Right hindlimb (tissue), 1 donor: Measurements from ENCODE around the gene KCNH6.

Experiments
- DNase-seq: peaks from one replicate; pipeline ENCODE4 v3.0.0-alpha.2; 2018

KCNH6 gene

DNA sequence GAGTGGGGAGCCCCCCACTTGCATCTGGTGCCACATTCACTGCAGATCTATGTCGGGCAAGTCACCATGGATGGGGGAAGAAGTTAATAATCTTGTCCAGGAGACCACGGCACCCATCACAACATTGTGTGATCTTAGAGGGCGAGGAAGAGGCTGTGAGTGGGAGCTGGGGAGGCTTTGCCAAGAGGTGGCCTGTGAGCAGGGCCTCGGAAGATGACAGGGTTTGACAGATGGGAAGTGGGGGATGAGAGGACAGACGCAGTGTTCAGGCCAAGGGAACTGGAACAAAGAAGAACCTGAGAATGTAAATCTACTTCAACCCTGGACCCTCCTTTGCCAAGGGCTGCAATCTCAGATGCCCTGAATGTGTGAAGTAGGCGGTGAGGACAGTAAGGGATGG is 33.9 kb upstream of the KCNH6 start:
- no peak for DNase-seq

DNA sequence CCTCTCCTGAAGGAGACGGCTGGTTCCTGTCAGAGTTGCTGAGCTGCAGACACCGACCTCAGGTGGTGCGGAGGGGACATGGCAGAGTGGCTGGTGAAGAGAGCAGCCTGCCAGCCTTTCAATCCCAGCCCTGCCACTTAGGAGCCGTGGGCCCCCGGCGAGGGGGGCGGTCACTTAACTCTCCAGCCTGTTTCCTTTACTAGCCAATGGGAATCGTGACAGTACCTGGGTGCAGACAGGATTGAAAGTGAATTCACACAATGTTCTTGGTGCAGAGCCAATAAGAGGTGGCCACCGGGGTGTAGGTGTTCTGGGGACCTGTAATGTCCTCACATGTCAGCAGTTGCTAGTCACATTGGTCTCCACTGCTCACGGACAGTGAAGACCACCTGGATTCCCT is 32.8 kb upstream of the KCNH6 start:
- no peak for DNase-seq

DNA sequence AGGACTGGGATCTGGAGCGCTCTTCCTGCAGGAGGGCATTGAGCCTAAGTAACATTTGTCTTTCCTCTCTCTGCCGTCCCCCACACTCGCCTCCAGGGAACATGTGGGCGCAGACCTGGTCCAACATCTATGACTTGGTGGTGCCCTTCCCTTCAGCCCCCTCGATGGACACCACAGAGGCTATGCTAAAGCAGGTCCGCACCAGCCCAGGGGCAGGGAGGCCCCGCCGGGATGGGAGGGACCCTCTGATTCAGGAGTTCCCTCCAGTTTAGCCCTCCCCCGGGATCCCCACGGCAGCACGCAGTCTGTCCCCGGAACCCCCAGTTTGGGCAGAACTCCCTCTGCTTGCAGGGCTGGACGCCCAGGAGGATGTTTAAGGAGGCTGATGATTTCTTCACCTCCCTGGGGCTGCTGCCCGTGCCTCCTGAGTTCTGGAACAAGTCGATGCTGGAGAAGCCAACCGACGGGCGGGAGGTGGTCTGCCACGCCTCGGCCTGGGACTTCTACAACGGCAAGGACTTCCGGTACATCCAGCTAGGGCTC is 32.2 kb upstream of the KCNH6 start:
- DNase-seq: no peak

DNA sequence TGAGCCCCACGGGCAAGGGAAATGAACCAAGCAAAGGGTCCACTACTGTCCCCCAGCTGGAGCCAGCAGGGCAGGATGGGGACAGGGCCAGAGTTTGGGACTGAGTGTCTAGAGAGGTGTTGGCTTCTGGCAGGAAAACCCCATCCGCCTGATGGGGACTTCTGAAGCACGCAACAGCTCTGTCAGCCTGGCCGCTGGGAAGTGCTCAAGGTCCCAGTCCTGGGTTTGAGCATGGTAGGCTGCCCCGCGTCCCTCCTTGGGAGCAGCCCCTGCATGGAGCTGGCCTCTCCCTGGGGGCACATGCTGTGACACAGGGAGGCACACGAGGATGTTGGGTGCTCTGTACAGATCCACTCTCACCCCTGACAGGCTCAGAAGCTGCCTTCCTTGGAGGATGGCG is 31.7 kb upstream of the KCNH6 start:
- no peak for DNase-seq

DNA sequence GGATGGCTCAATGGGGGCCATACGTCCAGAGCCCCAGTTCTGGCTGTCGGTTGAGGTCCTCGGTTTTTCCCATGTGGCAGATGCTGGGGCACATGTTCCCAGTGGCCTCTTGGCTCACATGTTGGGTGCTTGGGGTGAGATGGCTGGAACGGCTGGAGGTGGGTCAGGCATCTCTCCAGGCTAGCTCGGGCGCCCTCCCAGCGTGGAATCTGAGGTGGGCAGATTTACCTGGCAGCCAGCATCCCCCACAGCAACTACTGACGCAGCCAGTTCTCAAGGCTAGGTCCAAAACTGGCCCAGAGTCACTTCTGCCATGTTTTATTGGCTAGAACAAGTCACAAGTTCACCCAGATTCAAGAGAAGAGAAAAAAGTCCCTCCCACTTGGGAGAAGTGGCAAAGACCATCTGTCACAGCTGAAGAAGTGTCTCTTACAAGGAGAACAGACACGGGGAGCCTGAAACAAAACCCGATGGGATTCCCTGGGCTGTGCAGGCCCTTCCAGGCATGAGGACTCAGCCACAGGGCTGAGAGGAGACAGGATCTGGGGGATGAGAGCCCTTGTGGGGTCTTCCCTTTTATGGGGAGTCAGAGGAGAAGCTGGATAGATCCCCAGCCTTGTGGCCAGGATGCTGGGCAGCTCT is 31.1 kb upstream of the KCNH6 start:
- DNase-seq: no peak

DNA sequence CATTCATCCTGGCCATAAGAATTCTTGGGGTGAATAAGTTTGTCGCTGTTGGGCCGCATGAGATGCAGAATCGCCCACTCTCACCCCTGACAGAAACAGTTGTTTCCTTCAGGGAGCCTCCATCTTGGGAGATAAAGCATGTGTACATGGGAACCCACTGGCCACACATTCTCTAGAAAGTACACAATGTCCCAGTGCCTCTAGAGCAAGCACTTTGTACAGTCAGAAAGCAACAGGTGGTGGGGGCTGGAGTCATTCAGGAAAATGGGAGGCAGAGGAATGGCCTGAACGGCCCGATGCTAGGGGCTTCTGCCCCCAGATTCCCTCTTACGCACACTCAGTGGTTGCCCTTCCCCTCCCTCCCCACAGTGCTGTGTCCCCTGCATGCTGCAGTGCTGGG is 30.2 kb upstream of the KCNH6 start:
- DNase-seq: no peak

DNA sequence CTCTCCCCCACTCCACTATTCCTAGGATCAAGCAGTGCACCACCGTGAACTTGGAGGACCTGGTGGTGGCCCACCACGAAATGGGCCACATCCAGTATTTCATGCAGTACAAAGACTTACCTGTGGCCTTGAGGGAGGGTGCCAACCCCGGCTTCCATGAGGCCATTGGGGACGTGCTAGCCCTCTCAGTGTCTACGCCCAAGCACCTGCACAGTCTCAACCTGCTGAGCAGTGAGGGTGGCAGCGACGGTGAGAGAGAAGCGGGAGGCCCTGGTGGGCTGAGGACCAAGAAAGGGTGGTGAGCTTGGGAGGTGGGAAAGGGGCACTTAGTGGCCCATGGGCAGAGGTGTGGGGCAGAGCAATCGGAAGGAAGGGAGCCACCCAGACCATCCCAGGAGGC is 29.7 kb upstream of the KCNH6 start:
- no peak for DNase-seq

DNA sequence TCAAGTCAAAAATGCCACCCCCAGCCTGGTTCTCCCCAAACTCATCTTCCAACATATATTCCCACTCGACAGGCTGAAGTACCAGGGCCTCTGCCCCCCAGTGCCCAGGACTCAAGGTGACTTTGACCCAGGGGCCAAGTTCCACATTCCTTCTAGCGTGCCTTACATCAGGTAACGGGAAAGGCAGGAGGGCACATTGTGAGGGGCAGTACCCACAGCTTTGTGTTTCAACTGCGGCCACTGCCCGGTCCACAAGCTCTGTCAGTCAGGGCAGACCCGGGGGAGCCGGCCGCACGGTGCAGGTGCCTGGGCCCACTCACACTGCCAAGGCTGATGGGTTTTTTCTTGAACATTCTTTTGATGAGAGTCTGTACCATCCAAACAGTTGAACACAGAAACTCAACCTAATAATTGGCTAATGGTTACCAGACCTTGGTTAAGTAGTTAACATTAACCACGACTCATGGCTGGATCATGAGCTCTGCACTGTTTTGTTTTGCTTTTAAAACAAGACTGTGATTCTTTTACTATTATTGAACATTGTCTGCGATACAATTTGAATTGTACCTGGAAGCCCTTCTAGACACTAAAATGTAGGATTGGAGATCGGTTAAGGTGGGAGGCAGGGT is 28.7 kb upstream of the KCNH6 start:
- no peak for DNase-seq

DNA sequence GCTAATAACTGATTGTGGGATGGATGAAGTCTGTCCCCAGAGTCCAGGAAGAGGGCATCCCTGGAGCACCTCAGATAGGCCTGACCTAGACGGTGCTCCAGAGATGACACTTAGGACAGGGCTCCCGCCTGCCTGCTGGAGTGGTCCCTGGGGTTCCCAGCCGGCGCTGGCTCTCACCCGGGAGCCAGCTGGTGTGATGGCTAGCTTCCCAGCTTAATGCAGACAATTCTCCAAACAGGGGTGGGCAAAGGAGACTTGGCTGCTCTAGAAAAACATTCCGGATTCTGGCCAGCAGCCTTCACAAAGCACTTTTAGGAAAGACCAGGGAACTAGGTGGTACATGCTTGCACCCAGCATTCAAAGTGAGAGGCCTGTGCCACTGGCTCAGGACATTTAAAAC is 27.7 kb upstream of the KCNH6 start:
- no peak for DNase-seq

DNA sequence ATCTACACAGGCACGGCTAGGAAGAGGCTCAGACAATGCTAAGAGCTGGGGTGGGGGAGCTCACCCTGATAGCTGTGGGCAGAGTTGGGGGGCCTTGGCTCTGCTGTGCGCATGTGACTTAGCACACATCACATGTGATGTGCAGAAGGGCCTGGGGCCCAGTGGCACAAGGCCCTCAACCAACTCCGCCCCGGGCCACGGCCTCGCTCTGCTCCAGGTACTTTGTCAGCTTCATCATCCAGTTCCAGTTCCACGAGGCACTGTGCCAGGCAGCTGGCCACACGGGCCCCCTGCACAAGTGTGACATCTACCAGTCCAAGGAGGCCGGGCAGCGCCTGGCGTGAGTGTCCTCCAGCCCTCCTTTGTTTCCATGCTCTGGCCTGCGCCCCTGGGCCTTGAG is 27.0 kb upstream of the KCNH6 start:
- DNase-seq: no peak

DNA sequence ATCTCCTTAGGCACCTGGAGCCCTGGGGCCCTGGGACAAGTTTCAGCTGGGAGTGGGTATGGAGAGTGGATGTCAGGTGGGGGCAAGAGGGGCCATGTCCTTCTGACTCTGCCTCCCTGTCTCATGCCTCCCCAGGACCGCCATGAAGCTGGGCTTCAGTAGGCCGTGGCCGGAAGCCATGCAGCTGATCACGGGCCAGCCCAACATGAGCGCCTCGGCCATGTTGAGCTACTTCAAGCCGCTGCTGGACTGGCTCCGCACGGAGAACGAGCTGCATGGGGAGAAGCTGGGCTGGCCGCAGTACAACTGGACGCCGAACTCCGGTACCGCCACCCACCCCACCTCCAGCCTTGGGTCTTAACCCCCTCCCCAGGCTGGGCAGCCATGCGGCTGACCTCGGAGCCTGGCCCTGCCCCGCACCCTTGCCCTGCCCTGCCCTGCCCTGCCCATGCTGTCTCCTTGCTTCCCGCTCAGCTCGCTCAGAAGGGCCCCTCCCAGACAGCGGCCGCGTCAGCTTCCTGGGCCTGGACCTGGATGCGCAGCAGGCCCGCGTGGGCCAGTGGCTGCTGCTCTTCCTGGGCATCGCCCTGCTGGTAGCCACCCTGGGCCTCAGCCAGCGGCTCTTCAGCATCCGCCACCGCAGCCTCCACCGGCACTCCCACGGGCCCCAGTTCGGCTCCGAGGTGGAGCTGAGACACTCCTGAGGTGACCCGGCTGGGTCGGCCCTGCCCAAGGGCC is 26.3 kb upstream of the KCNH6 start:
- no peak for DNase-seq

DNA sequence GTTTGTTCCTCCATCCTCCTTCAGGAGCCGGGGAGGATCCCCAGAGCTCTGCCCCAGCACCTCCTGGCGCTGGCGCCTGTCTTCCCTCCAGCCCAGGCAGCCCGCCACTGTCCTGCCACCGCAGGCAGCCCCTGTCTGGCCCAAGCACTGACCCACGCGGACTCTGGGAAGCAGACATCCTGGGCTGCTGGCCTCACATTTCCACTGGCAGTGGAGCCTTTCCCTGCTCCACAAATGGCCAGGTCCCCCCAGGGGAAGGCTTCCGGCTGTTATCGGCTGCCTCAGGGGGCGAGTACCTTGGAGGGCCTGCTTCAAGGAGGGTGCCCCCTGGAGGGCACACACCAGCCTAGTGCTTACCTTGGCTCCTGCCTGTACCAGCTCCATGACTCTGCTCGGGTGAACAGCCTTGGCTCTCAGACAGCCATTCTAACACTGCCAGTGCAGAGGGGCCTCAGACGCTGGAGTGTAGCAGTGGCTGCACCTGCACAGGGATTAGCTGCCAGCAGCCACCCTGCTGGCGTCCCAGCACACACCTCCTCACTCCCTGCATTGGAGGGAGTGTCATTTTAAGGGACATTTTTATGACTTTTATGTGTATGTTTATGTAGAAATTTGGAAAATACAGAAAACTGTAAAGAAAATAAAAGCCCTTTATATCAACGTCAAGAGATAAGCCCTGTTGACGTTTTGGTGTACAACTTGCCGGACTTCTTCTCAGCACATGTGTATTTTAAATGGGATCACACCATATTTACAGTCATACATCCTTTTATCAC is 25.3 kb upstream of the KCNH6 start:
- DNase-seq: no peak

DNA sequence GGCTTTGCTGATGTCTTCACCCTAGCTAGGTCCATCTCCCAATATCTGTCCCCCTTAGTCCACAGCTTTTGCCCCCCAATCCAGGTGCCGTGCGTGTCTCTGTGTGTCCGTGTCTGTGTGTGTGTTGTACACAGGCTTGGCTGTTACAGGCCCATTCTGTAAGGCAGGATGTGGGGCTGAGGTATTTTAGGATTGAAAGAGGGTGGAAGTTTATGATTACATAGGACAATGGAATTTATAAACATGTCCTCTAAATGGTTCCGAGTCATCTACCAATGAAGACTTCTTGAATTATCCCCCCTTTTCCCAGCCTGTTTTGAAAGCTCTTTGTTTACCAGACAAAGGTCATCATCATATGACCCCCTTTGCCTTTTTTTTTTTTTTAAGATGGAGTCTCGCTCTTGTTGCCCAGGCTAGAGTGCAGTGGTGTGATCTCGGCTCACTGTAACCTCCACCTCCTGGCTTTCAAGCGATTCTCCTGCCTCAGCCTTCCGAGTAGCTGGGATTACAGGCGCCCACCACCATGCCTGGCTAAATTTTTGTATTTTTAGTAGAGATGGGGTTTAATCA is 24.4 kb upstream of the KCNH6 start:
- no peak for DNase-seq

DNA sequence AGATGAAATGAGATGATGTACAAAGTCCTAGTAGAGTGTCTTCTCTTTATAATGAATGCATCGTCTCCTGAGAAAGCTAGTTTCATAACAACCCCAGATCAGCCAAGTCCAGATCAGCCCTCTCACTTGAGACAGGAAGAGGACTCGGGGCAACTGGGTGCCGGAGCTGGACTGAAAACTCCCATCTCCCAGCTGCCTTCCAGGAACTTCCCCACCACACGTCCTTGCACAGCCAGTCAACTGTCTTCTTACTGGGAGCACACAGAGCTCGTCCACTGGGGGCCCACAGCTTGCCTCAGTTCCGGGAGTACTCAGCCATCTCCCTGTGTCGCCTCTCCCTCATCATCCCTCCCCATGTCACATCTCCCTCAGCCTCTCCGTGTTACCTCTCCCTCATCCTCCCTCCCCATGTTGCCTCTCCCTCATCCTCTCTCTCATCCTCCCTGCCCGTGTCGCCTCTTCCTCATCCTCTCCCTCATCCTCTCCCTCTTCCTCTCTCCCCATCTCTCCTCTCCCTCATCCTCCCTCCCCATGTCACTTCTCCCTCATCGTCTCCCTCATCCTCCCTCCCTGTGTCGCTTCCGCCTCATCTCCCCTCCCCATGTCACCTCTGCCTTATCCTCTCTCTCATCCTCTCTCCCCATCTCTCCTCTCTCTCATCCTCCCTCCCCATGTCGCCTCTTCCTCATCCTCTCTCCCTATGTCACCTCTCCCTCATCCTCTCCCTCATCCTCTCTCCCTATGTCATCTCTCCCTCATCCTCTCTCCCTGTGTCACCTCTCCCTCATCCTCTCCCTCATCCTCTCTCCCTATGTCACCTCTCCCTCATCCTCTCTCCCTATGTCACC is 22.4 kb upstream of the KCNH6 start:
- DNase-seq: no peak

DNA sequence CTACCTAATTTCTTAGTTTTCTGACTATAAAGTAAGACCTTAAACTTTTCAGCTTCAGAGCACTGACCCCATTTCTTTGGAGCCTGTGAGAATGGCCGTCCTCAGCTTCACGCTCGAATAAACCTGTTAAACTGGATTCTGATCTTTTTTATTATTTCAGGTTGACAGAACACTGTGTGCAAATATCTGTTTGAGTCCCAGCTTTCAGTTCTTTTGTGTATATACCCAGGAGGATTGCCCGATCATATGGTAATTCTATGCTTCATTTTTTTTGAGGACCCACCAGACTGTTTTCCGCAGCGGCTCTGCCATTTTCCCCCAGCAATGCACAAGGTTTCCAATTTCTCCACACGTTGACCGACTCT is 19.8 kb upstream of the KCNH6 start:
- DNase-seq: no peak

DNA sequence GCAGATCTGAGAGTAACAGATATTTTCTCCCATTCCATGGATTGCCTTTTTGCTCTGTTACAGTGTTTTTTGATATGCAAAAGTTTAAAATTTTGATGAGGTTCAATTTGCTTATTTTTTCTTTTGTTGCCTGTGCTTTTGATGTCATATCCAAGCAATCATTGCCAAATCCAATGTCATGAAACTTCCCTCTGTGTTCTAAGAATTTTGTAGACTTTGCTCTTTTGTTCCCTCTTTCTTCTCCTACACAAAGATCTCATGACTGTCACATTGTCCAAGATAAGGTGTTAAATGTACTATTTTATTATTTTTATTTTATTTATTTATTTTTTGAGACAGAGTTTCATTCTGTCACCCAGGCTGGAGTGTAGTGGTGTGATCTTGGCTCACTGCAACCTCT is 18.9 kb upstream of the KCNH6 start:
- DNase-seq: no peak

DNA sequence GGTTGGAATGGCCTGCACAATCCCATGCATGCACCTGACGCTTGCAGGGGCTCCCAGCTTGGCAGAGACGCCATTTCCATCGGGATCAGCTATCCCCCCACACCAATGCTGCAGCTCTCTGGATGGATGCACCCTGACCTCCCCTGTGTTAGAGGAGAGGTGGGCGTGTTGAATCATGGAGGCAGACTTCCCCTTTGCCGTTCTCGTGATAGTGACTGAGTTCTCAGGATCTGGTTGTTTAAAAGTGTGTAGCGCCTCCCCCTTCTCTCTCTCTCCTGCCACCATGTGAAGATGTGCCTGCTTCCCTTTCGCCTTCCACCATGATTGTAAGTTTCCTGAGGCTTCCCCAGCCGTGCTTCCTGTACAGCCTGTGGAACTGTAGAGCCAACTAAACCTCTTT is 17.8 kb upstream of the KCNH6 start:
- no peak for DNase-seq

DNA sequence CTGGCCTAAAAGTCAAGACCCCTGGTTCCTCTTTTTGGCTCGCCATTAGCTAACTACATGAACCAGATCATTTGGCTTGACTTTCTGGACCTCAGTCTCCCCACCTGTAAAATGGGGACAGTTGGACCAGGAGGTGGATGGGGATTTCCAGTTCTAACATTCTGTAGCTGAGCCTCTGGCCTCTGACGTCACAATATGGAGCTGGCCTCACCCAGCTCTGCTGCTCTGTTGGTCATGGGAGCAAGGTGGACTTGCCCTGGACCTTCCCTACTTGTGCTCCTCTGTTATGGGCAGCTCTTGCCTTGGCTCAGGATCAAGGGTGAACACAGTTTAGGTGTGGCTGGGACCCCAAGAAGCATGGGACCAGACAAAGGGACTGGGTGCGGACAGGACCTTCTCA is 16.5 kb upstream of the KCNH6 start:
- DNase-seq: no peak

DNA sequence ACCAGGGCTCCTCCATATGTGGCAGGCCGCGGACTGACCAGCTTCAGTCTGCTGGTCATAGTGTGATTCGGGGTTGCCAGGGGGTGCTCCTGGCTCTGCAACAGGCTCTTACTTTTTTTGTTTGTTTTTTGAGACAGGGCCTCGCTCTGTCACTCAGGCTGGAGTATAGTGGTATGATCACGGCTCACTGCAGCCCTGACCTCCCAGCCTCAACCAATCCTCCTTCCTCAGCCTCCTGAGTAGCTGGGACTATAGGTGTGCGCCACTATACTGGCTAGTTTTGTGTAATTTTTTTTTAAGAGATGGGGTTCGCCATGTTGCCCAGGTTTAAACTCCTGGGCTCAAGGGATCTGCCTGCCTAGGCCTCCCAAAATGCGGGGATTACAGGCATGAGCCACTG is 11.8 kb upstream of the KCNH6 start:
- DNase-seq: no peak

DNA sequence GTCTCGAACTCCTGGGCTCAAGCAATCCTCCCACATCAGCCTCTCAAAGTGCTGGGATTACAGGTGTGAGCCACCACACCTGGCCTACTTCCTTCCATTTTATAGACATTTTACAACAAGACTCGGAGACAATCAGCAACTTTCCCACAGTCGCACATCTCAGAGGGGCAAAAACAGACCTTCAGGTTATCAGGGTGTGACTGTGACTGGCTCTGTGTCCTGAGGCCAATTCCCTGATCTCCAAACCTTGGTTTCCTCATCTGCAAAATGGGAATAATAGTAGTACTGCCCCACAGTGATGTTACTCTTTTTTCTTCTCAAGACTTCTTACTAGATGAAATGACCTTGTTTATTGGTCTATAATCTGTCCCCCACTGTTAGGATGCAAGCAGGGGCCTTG is 10.8 kb upstream of the KCNH6 start:
- no peak for DNase-seq

DNA sequence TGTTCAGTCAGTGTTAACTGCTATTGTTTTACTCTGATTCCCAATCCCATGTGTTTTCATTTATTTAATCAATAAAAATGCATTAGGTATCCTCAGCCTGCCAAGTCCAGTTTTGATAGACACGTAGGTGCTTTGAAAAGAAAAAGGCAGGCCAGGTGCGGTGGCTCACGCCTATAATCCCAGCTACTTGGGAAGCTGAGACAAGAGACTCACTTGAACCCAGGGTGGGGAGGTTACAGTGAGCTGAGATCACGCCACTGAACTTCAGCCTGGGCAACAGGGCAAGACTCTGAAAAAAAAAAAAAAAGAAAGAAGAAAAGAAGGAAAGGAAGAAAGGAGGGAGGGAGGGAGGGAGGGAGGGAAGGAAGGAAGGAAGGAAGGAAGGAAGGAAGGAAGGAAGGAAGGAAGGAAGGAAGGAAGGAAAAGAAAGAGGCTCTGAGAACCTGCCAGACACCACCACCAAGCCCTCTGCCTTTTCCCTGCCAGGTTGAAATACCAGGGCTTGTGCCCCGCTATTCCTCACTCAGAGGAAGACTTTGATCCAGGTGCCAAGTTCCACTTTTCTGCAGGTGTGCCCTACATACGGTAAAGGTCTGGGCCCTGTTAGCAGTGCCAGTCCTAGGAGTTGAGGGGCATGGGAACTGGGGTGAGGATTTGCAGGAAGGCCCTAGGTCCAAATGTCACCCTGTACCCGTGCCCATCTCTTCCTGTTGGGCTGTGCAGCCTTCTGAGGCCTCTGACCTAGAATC is 10.1 kb upstream of the KCNH6 start:
- DNase-seq: no peak
